Activated gamma-delta T cell treated with Interleukin-2 at 50 U/mL for 16 hours (primary cell): ENCODE results near the gene THBS2.

Experiments
- DNase-seq: peaks from one replicate; pipeline ENCODE4 v3.0.0-alpha.2; 2020

The THBS2 gene

GRCh38 chr6:169177516-169178166, 76.0 kb downstream of the THBS2 start:
- no peak for DNase-seq

DNA sequence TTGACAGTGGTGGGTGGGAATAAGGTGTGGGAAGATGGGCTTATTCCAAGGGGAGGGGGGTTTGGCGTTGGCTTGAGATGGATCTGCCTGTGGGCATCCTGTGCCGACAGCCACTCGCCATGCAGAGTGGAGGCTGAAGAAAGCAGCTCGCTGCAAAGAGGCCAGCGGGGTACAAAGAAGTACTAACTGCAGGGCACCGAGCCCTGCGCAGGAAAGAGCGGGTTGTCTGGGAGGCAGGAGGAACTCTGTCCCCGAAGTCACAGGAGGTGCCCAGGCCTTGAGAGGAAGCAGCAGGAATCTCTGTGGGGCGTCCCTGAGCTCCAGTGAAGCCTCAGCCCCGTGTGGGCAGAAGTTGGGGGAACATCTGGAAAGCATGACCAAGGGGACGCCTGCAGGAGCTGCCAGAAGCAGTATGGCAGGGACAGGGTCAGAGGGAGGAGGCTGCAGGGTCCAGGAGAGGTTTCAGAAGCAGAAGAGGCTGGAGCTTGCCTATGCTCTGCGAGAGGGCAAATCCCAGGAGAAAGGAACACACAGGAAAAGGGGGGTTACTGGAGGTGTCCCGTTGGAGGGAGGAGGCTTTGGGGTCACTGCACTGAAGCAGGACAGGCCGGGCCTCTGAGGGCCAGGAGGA, 77.2 kb downstream of the THBS2 start:
- DNase-seq, result no peak

DNA sequence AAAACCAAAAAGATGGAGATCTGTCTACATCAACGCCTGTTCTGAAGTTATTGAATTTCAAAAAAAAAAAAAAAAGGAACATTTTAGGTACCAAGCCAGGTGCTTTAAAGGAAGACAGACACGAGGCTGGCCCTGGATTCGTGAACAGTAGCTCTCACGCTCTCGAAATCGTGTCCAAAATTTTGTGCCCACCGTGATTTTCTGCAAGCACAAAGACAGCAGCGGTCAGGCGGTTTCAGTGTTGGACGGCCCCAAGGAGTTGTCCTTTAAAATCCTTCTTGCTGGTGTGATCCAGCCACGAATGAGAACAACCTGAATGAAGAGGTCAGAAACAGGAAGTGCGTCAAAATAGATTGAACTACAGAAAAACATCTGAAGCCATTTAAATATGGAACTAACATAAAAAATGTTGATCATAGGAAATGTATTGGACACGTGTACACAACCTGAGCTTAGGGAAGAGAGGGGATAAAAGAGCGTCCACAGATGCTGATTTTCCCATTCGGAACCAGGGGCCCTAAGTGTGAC, 78.2 kb downstream of the THBS2 start:
- no peak for DNase-seq

GRCh38 chr6:169174516-169175359, 78.9 kb downstream of the THBS2 start:
- no peak for DNase-seq

GRCh38 chr6:169173532-169174268, 79.9 kb downstream of the THBS2 start:
- DNase-seq, result no peak

- no peak for DNase-seq
These were observed 80.7 kb downstream of the THBS2 start for GRCh38 chr6:169172946-169173345.

DNA sequence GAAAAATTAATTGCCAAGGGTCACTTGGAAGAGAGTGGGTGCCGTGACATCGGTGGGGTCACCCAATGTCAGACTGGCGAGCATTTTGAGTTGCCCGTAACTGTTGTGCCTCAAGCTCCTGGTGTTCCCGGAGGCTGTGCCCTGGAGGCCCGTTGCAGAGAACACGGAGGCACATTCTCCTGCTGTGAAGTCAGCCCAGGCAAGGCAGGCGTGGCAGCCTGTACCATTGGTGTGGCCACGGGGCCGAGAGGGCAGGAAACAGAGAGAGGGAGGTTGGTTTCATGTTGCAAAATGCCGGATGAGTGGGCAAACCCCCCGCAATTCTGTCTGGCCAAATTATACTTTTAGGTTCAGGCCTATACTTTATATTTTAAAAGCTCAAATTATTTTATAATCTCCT, 81.2 kb downstream of the THBS2 start:
- no peak for DNase-seq

DNA sequence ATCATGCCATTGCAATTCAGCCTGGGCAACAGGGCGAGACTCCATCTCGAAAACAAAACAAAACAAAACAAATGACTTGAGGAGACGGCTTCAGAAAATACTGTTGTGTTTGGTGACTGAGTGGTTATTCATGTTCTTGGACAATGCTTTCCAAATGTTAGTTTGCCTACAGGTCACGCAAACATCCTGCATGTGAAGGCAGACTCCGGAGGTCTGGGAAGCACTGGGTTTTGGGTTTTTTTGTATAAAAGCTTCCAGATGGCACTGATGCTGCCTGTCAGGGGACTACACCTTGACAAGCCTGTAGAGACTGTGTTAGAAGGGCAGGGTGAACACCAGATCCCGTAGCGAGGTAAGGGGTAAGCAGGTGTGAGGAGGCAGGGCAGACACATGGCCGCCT, 81.7 kb downstream of the THBS2 start:
- no peak for DNase-seq

- no peak for DNase-seq
These were observed 82.6 kb downstream of the THBS2 start for GRCh38 chr6:169171016-169171415.

GRCh38 chr6:169170583-169170955, 83.1 kb downstream of the THBS2 start:
- DNase-seq, result no peak

- no peak for DNase-seq
These were observed 83.6 kb downstream of the THBS2 start for GRCh38 chr6:169169941-169170582.

- no peak for DNase-seq
These were observed 84.3 kb downstream of the THBS2 start for GRCh38 chr6:169169375-169169774.

DNA sequence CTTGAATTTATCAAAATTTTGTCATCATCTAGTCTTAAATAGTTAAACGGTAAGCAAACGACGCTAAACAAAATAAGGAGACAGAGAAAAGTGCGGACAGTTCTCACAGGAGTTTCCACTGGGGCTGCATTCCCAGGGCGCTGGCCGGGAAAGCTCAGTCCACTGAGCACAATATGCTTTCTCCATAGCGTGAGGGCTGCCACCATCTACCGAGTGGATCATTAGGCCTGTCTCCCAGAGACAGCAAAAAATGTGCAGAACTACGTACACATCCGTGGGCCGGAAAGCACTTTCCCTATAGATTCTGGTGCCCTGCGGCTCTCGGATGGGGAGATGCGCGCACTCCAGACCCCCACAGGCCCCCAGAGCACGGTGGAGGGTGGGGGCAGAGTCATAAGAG, 84.9 kb downstream of the THBS2 start:
- no peak for DNase-seq

DNA sequence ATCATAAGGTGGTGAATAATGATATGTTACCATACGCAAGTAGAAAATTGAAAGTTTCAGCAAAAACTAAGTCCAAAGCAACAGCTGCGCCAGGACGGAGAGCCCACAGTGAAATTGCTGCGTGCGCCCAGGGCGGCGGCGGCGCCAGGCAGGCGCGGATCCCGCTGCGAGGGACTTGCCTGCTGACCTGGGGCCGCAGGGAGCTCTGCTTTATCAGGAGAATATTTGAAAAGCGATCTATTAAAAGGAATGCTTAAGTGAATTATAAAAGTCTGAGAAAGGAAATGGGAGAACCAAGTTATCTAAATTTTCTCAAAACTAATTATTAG, 85.4 kb downstream of the THBS2 start:
- no peak for DNase-seq

DNA sequence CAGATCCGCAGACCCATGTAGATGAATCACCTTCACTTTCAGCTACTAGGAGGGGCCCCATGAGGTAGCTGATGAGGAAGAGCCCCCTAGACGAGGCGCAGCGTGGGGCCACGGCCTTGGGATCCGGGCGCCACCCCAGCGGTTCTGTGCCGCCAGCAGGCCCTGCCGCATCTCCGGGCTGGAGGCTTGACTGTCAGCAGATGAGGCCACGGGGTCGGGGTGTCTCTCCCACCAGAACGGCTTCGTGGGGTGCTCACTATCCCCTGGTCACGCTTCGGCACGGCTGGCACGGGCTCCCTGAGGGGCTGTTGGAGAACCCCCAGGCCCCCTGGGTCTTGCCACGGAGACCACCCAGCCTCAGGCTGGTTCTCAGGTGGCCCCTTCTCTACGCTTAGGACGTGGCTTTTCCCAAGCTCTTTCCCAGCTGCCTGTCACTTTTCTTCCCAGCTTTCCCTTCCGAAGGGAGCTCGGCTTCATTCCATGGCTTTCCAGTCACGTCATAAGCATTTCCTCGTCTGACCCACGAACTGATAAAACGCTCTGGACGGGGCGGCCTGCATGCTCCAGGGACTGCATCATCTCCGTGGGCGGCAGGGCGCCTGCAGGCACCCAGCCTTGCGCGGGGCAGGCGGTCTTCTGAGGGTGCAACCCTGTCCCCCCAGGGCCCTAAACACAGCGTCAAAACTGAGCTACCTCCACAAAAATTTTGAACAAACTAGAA, 85.9 kb downstream of the THBS2 start:
- no peak for DNase-seq

DNA sequence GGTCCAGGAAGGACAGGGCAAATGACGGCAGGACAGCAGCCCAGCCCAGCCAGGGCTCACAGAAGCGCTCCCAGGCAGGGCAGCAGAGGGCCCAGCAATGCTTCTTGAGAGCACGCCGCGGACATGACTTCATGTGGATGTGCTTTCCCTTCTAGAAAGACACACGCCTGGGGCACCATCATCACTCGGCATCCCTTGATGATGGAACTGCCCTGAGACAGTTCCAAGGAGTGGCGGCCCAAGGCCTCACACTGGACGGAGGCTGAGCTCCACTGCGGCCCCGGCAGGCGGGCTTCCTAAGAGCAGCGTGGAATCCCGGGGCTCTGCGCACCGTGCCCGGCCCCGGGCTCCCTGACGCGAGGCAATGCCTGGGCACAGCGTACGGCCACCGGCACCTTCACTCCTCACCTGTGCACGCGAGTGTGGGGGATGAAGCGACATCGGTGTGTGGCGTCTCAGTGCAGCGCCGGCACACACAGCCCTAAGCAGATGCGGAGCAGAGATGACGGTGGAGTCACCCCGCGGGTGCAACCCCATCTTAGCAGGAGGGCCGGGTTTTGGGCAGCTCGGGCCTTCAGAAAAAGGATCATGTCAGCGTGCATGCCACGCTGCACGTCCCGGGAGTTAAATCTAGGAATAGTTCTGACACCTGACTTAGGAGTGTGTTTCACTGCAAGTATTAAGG, 86.6 kb downstream of the THBS2 start:
- DNase-seq, result no peak
